ENCODE data around the gene CHST3.
"Not testable (repeated sequence)": the region's sequence is repeated elsewhere in the genome, so short reads cannot be mapped to it uniquely, and the experiment has no call there.

Gene CHST3

DNA sequence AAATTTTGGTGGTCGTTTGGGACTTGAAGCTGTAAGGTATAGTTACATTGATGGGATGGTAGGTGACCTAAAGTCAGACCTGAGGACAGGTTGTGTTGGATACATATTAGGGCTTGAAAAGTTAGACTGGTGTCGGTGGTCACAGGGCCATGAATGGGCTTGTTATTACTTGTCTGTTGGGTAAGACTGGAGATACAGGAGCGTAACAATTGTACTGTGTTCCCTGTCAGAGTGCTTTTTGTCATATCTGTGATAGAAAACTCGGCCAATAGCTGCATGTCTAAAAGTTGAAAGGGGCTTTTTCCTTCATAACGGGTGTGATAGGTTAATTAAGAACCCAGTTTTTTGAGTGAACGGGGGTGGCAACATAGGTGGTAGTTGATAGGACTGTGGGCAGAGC, 13.5 kb upstream of the CHST3 start:
- DNase-seq (ENCODE audit: low read depth): no peak

GRCh38 chr10:71952745-71953144, 11.4 kb upstream of the CHST3 start:
- no peak for DNase-seq (ENCODE audit: low read depth)

DNA sequence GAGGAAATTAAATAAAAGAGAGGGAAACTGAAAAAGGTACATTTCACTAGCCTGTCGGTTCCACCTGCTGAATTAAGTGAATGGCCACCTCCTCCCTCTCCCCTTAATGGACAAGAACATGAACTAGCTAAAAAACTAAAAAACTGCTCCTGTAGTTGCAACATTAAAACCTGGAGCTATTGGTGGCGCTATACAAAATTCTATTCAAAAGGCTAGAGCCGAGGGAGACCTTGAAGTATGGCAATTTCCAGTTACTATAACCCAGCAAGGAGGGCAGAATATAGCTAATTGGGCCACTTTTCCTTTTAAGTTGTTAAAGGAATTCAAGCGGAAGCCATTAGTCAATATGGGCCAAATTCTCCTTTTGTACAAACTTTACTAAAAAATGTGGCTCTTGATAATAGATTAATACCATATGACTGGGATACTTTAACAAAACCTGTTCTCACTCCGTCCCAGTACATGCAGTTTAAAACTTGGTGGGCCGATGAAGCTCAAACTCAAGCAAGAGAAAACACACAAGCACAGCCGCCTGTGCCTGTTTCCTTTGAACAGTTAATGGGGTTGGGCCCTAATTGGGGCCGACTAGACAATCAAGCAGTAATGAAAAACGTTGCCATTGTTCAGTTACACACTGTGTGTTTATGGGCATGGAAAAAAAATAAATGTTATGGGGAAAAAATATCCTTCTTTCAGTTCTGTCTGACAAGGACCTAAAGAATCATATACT, 6.5 kb upstream of the CHST3 start:
- DNase-seq (ENCODE audit: low read depth): no peak

GRCh38 chr10:71959526-71959925, 4.7 kb upstream of the CHST3 start:
- no peak for DNase-seq (ENCODE audit: low read depth)

- DNase-seq (ENCODE audit: low read depth): no peak
Observed at GRCh38 chr10:71961831-71962230, 2.4 kb upstream of the CHST3 start.

GRCh38 chr10:71962901-71963300, 1.3 kb upstream of the CHST3 start:
- DNase-seq (ENCODE audit: low read depth): no peak

GRCh38 chr10:71963351-71964097, 671 bp upstream of the CHST3 start:
- DNase-seq (ENCODE audit: low read depth): no peak

- DNase-seq (ENCODE audit: low read depth): no peak
Observed at GRCh38 chr10:71964743-71965515, 734 bp downstream of the CHST3 start.

DNA sequence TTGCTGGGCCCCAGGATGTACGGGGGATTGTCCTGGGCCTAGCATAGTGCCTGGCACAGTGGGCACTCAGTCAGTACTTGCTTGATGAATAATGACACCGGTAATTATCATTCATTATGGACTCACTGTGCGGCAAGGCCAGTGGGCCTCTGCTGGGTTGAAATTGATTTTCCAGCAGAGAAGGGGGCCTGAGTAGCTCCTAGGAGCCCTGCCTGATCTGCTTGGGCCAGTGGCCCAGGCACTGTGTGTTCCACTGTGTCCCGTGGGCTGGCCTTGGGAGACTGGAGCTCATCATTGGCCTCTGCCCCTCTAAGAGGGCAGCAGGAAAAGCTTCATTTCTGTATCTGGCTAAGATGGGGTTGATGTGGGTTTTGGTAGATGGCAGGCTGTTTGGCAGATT, 1.4 kb downstream of the CHST3 start:
- no peak for DNase-seq (ENCODE audit: low read depth)

- no peak for DNase-seq (ENCODE audit: low read depth)
Observed at GRCh38 chr10:71966046-71967004, 2.1 kb downstream of the CHST3 start.

- DNase-seq (ENCODE audit: low read depth): not testable (repeated sequence)
Observed at GRCh38 chr10:71967958-71968357, 3.8 kb downstream of the CHST3 start.

DNA sequence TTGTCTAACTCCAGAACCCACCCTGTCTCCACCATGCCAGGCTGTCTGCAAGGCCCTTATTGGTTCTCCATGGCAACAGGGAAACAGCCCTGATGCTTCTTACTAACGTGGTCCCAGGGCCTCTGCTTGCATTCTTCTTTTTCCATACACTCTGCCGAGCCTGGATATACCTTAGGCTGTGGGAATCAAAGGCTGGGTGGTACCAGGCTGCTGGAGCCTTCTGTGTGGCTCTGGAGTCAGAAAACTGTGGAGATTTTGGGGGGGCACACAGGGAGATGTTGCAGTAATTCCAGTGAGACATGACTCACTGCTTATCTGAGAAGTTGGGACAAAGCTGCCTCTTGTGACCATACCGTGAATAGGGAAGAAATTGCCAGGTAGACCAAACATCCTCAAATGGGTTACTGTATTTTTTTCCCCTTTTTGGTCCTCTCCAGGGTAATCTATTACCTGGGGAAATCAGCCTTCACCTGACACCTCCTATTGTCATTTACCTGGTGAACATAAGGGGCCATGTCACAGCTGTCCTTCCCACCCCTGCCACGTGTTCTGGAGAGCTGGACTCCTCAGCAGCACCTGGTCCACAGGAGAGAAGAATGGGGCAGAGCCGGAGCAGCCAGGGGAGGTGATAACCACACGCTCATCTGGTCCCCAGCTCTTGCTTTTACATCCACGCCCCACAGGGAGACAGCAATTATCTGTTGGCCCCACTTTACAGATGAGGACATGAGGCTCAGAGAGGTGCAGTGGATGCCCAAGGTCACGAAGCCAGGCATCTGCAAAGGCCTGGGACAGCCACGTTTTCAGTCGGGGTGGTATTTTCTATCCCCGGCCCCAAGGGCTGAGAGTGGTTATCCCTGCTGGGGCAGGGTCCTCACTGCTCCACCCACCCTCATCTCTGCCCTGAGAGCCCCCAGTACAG, 4.6 kb downstream of the CHST3 start:
- no peak for DNase-seq (ENCODE audit: low read depth)

DNA sequence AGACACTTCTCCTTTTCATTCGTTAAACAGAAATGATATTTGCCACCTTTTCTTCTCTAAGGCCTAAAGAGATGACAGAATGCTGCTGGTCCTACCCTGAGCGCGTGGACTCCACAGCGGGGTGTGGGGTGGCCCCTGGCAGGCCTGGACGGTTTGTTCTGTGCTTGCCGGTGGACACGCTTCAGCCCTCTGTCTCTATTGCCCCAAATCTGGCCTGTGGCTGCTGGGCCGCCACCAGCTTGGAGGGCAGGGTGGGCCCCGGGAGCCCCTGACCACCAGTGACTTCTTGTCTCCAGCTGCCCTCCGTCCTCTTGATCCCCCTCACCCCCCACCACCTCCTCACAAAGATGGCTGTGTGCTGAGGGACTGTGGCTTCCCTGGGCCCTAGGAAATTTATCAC, 5.7 kb downstream of the CHST3 start:
- no peak for DNase-seq (ENCODE audit: low read depth)

DNA sequence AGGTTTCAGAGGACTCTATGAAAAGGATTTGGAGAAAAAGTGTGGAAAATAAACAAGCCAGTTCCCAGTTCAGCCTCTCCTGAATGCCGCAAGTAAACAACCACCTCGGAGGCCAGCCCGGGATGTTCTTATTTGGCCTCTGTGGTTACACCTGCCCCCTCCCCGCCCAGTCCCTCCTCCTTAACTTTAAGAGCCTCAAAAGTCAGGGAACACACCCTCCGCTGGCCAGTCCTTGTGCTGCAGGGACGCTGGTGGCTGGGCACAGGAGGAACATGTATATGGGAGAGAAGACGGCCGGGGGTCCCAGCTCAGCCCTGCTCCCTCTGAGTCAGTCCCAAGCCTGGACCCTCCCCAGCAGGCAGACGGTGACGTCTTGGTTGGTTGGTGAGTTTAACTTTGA, 6.1 kb downstream of the CHST3 start:
- no peak for DNase-seq (ENCODE audit: low read depth)

DNA sequence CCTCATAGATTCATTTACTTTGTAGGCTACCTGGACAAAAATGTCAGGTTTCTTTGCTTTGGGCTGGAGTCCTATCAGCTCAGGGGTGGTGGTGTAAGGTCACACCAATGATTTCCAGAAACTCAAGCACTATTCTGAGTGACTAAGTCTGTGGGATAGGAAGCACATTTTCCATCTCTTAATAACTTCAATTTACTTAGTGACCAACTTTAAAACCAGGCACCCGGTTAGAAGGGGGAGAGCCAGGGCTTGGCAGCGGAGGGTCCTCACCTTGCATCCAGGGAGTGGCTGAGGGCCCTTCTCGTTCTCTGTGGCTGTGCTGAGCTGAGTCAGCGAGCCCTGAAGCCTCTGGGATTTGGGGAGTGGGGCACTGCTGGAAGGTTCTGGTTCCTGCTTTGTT, 6.7 kb downstream of the CHST3 start:
- DNase-seq (ENCODE audit: low read depth): no peak

DNA sequence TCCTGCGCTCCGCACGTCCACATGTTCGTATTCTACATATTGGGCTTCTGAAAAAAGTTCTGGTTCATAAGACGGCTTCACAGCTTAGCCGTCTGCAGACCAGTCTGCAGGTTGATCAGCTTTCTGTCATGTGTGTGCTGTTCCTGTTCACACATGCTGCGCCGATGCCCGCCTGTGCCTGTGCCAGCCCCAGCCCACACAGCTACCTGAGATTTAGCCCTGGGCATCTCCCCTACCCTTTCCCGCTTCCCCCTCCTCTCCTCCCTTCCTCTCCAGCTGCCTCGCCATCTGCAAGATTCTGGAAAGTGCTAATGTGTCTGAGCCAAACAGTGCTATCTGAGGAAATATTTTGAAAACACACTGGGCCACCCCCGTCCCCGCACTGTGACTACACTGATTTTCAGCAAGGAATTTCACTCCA, 7.1 kb downstream of the CHST3 start:
- no peak for DNase-seq (ENCODE audit: low read depth)

- DNase-seq (ENCODE audit: low read depth): no peak
Observed at GRCh38 chr10:71971769-71972555, 7.8 kb downstream of the CHST3 start.

DNA sequence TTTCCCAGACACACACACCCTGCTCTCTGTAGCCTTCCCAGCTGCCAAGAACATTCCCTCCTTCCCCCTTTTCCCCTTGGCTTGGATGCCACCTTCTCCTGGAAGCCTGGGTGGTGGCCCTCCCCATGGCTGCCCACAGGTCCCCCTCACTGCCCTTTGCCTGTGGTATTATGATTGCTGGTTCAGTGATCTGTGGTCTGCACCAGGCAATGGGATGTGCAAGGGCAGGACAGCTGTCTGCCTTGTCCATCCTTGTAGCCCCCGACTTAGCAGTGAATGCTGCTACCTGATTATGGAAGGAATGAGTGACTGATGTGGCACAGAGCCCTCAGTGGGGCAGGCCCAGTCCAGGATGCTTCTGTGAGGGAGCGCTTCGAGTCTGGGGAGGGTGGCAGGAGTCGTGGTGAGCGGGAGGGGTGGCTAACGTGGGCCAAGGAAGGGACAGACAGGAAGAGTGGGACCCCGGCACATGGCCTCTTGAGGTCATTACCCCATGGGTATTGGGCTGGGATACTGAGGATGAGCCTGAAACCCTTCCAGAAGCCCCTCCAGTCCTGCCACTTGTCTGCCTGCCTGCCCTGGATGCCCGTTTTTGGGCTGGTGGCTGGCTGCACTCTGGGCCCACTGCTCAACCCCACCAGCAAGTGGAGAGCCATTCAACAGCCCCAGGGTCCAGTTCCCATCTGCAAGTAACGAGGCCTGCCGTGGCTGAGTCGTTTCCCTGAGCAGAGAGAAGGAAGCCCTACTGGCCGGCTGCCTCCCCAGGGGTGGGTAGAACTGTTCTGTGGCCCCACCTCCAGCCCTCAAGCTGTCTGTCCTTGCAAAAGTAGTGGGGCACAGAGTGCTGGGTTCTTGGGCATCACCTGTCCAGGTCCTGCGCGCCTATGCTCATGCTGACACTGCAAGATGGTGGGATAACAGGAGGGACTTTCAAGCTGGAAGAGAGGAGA, 8.8 kb downstream of the CHST3 start:
- no peak for DNase-seq (ENCODE audit: low read depth)

Measured in T follicular helper cell (primary cell).